ENCODE data around the gene QRFPR.
"Not testable (repeated sequence)": the region's sequence is repeated elsewhere in the genome, so short reads cannot be mapped to it uniquely, and the experiment has no call there.

QRFPR gene

DNA sequence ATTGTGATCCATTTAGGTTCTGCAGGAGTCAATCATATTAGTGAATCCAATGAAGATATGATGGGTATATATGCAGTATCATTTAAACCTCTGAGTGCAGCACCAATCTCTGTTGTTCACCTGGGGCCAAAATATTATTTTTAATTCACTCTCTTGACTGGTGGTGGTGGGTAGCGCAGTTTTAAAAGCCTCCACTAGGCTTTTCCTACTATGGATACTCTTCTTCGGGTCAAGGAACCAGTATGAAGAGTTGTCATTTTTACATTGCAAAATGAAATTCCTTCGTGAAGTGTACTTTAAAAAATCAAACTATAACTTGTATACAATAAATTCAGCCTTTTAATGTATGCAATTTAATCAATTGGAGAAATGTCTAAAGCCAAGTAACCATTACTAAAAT is 56.5 kb downstream of the QRFPR start:
- H3K4me3 ChIP-seq (ENCODE audit: low read depth, low read length) = no peak overlapping the region
- no peak for DNase-seq (ENCODE audit: low read depth)
- TF ChIP-seq, protein P1, sequence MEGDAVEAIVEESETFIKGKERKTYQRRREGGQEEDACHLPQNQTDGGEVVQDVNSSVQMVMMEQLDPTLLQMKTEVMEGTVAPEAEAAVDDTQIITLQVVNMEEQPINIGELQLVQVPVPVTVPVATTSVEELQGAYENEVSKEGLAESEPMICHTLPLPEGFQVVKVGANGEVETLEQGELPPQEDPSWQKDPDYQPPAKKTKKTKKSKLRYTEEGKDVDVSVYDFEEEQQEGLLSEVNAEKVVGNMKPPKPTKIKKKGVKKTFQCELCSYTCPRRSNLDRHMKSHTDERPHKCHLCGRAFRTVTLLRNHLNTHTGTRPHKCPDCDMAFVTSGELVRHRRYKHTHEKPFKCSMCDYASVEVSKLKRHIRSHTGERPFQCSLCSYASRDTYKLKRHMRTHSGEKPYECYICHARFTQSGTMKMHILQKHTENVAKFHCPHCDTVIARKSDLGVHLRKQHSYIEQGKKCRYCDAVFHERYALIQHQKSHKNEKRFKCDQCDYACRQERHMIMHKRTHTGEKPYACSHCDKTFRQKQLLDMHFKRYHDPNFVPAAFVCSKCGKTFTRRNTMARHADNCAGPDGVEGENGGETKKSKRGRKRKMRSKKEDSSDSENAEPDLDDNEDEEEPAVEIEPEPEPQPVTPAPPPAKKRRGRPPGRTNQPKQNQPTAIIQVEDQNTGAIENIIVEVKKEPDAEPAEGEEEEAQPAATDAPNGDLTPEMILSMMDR (conservative IDR thresholded peaks at IDR 0.05; ENCODE audit: low read depth, low read length) = no peak

DNA sequence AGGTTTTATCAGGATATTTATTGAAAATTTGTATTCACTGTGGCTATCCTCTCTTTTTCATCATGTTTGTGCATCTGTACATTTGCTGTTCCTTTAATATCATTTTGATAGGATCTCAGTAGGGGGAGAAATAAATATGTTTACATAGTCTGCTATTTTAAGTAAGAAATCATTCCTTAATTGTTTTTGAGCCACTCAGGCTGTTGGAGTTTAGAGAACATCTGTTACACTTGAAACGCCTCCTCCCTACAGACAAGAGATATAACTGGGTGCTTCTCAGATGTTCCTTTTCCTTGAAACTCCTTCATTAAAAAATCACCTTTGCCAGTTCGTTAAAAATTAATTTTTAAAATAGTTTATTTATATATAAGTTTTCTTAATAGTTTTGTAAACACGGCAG is 59.4 kb downstream of the QRFPR start:
- no peak for DNase-seq (ENCODE audit: low read depth)
- no peak overlapping the region for H3K4me3 ChIP-seq (ENCODE audit: low read depth, low read length)
- TF ChIP-seq, protein P1 (conservative IDR thresholded peaks at IDR 0.05; ENCODE audit: low read depth, low read length) = no peak

DNA sequence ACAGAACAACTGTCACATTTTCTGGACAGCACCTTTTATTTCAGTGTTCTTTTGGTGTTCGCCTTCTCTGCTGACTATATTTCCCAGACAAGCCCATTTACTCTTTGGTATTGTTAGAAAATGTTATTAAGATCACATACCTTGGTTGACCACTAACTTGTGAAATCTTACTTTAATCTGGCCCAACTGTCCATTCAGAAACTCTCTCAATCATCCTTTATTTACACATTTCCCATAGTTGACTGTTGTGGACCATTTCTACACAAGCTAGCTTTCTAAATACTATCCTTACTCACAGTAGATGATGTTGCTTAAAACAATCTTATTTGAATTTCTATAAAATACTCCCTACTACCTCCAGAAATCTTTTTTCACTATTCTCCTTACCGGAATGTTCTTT is 64.7 kb downstream of the QRFPR start:
- TF ChIP-seq, protein P1 (conservative IDR thresholded peaks at IDR 0.05; ENCODE audit: low read depth, low read length) = no peak

DNA sequence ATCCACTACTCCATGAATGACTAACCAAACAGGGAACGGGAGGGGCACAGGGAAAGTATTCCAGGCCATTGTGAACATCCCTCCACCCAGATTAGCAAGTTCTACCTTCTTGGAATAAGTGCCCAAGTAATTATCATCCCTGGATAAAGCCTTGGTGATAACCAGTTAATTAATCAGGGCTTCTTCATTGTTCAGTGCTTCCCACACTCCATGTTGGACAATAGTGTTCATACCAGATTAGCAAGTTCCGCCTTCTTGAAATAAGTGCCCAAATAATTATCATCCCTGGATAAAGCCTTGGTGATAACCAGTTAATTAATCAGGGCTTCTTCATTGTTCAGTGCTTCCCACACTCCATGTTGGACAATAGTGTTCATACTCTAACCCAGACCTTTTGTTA is 67.4 kb downstream of the QRFPR start:
- not testable (repeated sequence) for DNase-seq (ENCODE audit: low read depth); H3K4me3 ChIP-seq (ENCODE audit: low read depth, low read length)

More for the DNA sequence above, 64.7 kb downstream of the QRFPR start:
- peak; percentile 8 for DNase-seq (ENCODE audit: low read depth)
- no peak overlapping the region for H3K4me3 ChIP-seq (ENCODE audit: low read depth, low read length)

DNA sequence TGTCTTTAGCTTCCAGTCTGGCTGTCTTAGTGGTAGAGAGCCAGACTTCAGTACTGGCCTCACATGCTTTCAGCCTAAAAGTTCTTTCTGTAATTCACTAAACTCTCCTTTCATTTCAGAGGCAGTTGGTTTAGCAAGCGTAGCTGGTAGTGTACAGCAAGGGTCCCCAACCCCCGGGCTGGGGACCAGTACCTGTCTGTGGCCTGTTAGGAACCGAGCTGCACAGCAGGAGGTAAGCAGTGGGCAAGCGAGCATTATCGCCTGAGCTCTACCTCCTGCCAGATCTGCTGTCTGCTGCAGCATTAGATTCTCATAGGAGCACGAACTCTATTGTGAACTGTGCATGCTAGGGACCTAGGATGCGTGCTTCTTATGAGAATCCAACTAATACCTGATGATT is 72.0 kb downstream of the QRFPR start:
- no peak for DNase-seq (ENCODE audit: low read depth)
- TF ChIP-seq, protein P1 (conservative IDR thresholded peaks at IDR 0.05; ENCODE audit: low read depth, low read length) = no peak
- H3K4me3 ChIP-seq (ENCODE audit: low read depth, low read length) = no peak overlapping the region

DNA sequence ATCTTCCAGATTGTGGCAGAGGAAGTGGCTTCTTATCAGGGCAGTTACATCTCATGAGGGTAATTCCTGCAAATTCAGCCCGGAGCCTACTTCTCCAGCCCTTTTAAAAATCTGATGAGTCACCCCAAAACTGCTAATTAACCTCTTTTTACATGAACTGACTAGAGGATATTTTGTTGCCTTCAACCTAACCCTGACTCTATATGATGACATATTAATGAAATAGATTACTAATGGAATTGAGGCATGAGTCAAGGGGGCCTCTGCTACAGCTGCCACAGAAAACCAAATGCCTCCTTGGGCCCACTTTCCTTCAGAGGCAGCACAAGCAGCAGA is 72.5 kb downstream of the QRFPR start:
- no peak overlapping the region for H3K4me3 ChIP-seq (ENCODE audit: low read depth, low read length)
- TF ChIP-seq, protein P1 (conservative IDR thresholded peaks at IDR 0.05; ENCODE audit: low read depth, low read length) = no peak
- no peak for DNase-seq (ENCODE audit: low read depth)

DNA sequence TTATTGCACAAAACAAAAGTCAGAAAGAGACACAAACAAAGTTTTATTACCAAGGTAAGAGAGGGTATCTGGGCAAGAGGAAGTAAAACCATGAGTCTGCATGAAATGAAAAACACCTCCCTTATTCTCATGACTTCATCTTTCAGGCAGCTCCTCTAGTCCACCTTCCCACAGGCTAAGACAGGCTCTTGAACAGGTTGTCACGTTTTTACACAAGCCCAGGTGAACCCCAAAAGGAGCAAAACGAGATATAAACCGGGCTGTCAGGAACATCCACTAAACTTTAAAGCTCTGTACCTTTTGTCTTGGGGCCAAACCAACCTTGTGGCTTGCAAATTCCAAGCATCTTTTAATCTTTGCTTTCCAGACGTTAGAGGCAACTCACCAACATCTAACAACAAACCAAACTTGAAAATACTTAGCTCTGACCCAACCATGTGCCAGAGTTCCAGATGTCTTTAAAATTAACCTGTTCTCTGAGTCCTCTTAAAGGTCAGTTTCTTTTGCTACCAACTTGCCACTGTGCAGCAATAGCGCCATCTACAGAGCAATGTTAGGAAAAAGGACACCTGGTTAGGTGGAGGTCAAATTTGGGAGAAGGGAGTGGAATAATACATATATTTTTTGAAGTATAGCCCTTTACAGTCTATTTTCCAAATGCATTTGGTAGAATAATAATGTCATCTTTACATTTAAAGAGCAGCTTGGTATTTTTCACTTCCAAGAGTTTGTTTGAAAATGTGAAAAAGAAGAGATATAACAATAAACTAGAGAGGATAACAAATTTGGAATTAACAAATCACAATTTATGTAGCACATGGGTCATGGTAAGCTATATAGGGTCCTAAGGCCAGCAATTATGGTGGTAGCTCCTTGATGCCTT is 73.1 kb downstream of the QRFPR start:
- TF ChIP-seq, protein P1 (conservative IDR thresholded peaks at IDR 0.05; ENCODE audit: low read depth, low read length) = peak; percentile 91
- DNase-seq (ENCODE audit: low read depth) = peak; percentile 84
- H3K4me3 ChIP-seq (ENCODE audit: low read depth, low read length) = no peak overlapping the region

Data from choroid plexus epithelial cell (primary cell).